Cardiac fibroblast (primary cell): ENCODE results near the gene CORT.
"Not testable (repeated sequence)": the region's sequence is repeated elsewhere in the genome, so short reads cannot be mapped to it uniquely, and the experiment has no call there.

ENCODE experiments used
- DNase-seq, 2 donors: peaks; one replicate each; pipeline versions ENCODE4 v3.0.0 to v3.0.0-alpha.2; 2010; ENCODE audit warnings: low read depth in 2 of 2
- H3K4me3 ChIP-seq, 2 donors: replicated peaks in 1 of 2; 1 replicate in 1 of 2; 2 replicates in 1 of 2; pipeline ENCODE4 v1.5.1; 2011; ENCODE audit warnings: low read depth in 2 of 2, low read length in 2 of 2, mild to moderate bottlenecking in 2 of 2, moderate library complexity in 1 of 2
- TF ChIP-seq, protein P1 (sequence below): IDR thresholded peaks from one replicate; pipeline ENCODE4 v1.5.1; 2011; ENCODE audit warnings: low read depth, mild to moderate bottlenecking, low read length, inconsistent platforms

Gene CORT

DNA sequence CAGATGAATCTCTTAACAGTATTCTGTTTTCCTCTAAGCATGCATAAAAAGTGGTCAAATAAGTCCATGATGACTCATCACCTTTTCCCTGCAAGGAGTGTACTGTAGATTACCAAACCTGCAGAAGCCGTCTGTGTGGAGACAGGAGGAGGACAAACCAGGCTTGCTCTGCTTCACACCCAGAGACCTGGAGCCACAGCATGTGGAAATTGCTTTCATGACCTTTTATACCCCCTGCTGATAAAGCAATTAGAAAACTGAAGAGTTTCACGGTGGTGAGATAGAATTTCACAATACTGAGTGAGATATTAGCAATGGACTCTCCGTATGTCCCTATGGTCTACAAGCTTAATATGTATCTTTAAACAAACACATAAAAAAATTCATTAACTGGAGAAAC is 9.4 kb downstream of the CORT start:
- no peak overlapping the region for H3K4me3 ChIP-seq
- TF ChIP-seq, protein P1, sequence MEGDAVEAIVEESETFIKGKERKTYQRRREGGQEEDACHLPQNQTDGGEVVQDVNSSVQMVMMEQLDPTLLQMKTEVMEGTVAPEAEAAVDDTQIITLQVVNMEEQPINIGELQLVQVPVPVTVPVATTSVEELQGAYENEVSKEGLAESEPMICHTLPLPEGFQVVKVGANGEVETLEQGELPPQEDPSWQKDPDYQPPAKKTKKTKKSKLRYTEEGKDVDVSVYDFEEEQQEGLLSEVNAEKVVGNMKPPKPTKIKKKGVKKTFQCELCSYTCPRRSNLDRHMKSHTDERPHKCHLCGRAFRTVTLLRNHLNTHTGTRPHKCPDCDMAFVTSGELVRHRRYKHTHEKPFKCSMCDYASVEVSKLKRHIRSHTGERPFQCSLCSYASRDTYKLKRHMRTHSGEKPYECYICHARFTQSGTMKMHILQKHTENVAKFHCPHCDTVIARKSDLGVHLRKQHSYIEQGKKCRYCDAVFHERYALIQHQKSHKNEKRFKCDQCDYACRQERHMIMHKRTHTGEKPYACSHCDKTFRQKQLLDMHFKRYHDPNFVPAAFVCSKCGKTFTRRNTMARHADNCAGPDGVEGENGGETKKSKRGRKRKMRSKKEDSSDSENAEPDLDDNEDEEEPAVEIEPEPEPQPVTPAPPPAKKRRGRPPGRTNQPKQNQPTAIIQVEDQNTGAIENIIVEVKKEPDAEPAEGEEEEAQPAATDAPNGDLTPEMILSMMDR = no peak
- DNase-seq = peak; percentile 78

DNA sequence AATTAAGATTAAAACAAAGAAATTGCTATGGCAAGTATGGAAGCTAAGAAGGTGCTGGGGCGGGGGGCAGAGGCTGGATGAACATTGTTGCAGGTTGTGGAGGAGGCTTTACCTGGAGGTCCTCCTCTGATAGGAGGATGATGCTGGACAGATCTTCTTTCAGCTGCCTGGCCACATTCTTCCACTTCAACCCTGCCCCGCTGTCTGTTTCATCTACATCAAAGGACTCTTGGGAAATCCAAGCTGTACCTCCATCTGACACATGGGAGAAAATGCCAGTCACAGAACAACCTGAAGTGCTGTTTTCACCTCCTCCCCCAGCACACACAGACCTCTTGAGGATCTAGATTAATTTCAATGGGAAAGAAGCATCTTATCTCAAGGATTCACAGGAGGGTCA is 17.2 kb downstream of the CORT start:
- TF ChIP-seq, protein P1 = no peak
- no peak for DNase-seq
- H3K4me3 ChIP-seq = no peak overlapping the region

DNA sequence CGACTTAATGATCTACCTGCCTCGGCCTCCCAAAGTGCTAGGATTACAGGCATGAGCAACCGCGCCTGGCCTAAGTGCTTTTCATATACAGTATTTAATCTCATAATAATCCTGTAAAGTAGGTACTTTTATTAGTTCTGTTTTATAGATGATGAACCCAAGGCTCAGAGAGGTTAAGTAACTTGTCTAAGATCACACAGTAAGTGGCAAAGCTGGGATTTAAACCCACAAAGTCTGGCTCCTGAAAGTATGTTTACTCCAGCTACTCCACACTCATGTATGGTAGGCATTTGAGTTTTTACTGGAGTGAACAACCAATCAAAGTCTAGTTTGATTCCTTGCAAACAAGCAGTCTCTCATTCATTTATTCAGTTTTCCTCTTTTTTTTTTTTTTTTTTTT is 20.2 kb downstream of the CORT start:
- no peak for DNase-seq
- TF ChIP-seq, protein P1 = no peak
- H3K4me3 ChIP-seq = no peak overlapping the region

DNA sequence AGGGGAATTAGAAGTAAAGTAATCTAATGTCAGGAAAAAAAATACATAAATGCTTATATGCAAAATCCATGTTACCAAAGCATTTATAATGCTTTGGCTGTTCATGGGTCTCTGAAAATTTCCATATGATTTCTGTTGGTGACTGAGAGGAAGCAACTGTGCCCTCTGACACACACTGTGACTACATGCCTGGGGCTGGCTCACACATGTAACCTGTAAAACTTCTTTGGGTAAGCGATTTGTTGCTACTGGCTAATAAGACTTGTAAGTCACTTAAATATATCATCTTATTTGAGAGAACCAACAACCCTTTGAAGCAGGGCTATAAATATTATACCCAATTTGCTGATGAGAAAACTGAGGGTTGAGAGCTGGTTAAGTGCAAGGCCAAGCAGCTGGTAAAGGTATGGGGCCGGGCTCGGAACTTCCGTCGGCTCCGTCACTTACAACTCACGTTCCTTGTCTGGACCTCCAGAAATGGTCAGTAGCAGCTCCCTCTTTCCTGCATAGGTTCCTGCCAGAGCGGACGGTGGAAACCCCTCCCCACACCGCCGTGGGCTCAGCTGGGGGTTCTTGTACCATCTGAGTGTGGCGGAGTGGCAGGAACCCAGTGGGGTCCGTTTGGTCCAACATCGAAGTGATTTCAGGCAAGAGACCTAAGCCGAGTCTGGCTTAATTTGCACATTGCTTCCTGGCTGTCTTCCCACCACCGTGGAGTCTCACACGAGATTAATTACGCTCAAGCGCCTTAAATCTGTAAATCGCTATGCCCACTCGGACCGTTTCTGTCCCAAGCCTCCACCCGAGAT is 21.8 kb downstream of the CORT start:
- TF ChIP-seq, protein P1 = no peak
- peak overlapping the region; percentile 78 to 86 for H3K4me3 ChIP-seq
- peak in 1 of 2 donors; percentile 44 for DNase-seq

DNA sequence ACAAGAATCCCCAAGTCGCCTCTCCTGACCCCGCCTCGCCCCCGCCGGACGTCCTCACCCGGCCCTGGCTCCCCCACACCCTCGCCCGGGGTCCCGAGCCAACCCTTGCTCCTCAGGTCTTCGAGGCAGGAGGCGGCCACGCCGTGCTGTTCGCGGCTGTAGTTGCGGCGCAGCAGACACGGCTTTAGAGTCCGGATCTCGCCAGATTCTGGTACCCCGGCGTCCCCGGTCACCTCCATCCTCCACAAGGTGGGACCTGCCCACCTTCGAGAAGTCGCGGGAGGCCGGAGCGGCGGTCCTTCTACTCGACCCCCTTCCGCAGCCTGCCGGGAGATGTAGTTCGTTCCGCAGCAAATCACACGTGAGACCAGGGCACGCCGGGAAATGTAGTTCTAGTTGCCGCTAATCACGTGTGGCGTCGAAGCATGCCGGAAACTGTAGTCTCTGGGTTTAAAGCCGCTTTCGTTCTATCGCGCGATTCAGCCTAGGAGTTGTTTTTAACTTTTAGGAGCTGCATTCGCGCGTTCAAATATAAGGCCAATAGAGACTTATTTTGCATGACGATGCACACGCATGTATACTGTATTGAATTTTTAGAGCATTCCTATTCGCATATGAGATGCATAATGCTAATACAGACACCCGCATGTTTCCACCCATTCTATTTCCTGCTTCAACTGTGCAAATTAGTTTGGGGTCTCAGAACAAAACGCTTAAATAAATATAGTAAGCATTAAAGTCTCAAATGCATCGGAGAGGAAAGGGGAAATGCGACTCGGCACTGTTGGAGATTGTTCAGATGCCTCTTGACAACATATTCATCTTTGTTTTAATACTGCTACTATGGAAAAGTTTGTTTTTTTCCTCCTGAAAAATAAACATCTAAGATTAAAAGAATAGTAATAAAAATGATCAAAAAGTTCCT is 22.7 kb downstream of the CORT start, which contains the start of gene DFFA:
Gene DFFA (minus strand): TSS at position 310 of the 925 bp plus-strand sequence. CDS start 71 bp downstream, at position 239.
- H3K4me3 ChIP-seq = peak within 1 kb of the TSS; percentile 78 to 86
- DNase-seq = peak; percentile 96 to 97
- TF ChIP-seq, protein P1 = no peak

DNA sequence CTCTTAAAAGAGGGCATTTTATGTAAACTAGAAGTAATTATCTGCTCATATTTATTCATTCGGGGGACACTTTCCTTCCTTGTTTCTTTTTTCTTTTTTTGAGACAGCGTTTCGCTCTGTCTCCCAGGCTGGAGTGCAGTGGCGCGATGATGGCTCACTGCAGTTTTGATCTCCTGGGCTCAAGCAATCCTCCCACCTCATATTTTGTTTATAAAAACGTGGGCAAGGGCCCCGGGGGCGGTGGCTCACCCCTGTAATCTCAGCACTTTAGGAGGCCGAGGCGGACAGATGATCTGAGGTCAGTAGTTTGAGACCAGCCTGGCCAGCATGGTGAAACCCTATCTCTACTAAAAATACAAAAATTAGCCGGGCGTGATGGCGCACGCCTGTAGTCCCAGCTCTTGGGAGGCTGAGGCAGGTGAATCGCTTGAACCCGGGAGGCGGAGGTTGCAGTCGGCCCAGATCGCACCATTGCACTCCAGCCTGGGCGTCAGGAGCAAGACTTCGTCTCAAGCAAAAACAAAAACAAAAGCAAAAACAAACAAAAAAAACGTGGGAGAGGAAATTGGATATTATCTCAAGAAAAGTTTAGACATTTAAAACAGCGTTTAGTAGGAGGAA is 23.4 kb downstream of the CORT start:
- no peak for DNase-seq
- TF ChIP-seq, protein P1 = no peak
- H3K4me3 ChIP-seq = no peak overlapping the region

DNA sequence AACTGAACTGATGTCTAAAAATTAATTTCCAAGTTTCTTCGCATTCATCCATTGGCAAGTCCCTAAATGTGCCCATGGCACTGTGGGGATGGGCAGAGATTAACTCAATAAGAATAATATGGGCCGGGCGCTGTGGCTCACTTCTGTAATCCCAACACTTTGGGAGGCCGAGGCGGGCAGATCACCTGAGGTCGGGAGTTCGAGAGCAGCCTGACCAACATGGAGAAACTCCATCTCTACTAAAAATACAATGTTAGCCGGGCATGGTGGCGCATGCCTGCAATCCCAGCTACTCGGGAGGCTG is 24.4 kb downstream of the CORT start:
- H3K4me3 ChIP-seq = peak overlapping the region; percentile 89 to 96
- DNase-seq = not testable (repeated sequence)
